Measurements from ENCODE around the gene MTRFR.

The MTRFR gene

GRCh38 chr12:123271001-123271668 is 37.9 kb downstream of the MTRFR start:
- DNase-seq, result peak; percentile 67

DNA sequence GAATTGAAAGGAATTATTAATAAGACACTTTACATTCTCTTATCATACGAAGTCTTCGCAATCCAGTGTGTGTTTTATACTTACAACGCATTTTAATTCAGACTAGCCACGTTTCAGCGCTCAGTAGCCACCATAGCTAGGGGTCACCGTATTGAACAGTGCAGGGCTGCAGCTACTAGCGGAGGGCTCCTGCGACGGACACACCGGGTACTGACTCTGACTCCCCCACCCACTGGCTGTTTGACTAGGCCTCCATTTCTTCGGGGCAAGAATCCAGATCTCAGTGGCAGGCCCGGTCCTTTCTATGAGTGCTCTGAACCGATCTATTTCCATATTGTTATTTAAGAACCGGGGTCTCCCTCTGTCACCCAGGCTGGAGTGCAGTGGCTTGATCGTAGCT is 39.9 kb downstream of the MTRFR start:
- no peak for DNase-seq

DNA sequence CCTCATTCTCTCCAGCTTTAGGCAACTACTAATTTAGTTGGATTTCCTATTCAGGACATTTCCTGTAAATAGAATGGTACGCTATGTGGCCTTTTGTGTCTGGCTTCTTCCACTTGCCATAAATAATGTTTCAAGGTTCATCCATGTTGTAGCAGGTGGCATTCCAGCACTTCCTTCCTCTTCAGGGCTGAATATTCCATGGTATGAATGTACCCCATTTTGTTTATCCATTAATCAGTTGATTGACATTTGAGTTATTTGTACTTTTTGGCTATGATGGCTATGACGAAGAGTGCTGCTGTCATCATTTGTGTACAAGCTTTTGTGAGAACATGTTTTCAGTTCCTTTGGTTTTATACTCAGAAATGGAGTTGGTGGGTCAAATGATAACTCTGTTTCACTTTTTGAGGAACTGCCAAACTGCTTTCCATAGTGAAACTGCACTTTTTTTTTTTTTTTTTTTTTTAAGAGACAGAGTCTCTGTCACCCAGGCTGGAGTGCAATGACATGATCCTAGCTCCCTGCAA is 44.9 kb downstream of the MTRFR start:
- peak; percentile 50 for DNase-seq

DNA sequence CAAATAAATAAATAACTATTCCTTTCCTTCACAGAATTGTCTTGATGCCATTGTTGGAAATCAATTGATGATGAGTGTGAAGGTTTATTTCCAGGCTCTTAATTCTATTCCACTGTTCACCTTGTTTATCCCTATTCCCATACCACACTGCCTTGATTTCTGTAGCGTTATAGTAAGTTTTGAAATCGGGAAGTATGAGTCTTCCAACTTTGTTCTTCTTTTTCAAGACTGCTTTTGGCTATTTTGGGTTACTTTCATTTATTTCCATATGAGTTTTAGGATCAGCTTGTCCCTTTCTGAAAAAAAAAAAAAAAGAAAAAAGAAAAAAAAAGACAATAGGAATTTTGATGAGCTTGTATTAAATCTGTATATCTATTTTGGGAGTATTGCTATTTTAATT is 47.7 kb downstream of the MTRFR start:
- no peak for DNase-seq

DNA sequence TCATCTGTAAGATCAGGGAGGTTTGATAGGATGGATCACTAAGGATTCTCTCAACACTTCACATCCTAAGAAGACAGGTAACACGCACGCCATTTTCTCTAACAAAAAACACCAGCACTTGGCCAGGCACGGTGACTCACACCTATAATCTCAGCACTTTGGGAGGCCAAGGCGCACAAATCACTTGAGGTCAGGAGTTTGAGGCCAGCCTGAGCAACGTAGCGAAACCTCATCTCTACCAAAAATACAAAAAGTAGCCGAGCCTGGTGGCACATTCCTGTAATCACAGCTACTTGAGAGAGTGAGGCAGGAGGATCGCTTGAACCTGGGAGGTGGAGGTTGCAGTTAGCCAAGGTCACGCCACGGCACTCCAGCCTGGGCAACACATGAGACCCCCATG is 48.9 kb downstream of the MTRFR start:
- no peak for DNase-seq

- no peak for DNase-seq
Observed at GRCh38 chr12:123283461-123283860, 50.2 kb downstream of the MTRFR start.

DNA sequence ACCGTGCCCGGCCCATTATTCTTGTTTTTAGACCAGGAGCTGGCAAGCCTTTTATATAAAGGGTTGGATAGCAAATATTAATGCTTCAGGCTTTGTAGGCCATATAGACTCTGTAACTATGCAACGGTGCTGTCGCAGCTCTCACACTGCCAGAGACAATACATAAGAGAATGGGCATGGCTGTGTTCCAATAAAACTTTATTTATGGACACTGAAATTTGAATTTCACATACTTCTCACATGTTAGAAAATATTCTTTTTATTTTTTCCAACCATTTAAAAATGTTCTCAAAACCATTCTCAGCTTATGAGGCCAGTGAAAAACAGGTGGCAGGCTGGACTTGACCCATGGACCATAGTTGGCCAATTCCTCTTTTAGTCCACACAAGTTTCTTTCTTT is 51.4 kb downstream of the MTRFR start:
- no peak for DNase-seq

DNA sequence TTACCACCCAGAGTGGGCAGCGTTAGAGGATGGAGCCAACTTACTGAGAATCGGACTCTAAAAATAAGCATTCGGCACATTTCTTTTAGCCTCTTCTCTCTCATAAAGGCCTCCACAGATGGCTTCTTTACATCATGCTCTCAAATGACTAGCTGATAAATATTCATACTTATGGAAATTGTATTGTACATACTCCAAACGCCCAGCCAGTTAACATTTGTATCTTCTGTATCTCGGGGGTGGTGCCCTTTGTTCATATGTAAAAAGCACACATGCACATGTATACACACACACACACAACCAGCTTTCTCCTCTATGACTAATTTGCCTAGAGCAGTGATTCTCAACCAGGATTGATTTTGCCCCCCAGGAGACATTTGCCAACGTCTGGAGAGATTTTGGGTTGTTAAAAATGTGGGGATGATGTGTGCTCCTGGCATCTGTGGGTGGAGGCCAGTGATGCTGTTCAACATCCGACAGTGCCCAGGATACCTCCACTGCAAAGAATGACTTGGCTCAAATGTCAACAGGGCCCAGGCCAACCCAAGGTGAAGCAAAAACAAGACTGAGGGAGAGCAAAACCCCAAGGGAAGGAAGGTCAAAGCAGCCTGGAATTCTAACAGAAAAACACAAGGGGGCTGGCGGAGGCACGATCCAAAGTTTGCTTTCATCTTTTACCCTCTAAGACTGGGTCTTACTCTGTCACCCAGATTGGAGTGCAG is 53.6 kb downstream of the MTRFR start:
- no peak for DNase-seq

- no peak for DNase-seq
Observed at GRCh38 chr12:123288751-123289346, 55.6 kb downstream of the MTRFR start.

GRCh38 chr12:123289911-123290310 is 56.7 kb downstream of the MTRFR start:
- no peak for DNase-seq

GRCh38 chr12:123293178-123293760 is 60.0 kb downstream of the MTRFR start:
- no peak for DNase-seq

GRCh38 chr12:123305136-123305535 is 71.9 kb downstream of the MTRFR start:
- DNase-seq, result no peak

GRCh38 chr12:123306200-123306599 is 73.0 kb downstream of the MTRFR start:
- DNase-seq, result no peak

Measured in hematopoietic multipotent progenitor cell treated with erythropoietin and hydrocortisone succinate and interleukin-3 and kit ligand, for 8 days (in vitro differentiated cells).